ENCODE data around the gene KRTAP2-4. TPM values are rescaled to one million over a fixed set of nuclear protein-coding genes. Genes with fewer than 3 reads are reported as not detected.

The KRTAP2-4 gene
- total and polyA plus RNA-seq, 2 experiments from 2014 or later: not detected

DNA sequence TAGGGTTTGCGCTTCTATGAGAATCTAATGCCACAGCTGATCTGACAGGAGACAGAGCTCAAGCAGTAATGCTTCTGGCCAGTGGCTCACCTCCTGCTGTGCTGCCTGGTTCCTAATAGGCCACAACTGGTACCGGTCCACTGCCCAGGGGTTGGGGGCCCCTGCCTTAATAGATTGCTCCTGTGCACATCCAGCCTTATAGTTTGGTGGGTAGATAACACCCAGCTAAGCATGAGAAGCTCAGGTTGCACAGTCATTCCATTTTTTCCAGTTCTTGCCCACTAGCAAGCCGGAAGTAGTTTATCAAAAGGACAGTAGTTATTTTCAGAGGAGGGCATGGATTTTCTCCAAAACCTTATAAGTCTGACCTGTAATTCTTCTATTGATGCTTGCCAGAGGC, 46.3 kb downstream of the KRTAP2-4 start:
- H4K20me1 ChIP-seq (ENCODE audit: insufficient read depth): no peaks in the 10 kb centered on the region
- H3F3A ChIP-seq (ENCODE audit: insufficient read depth): peaks cover 4% of the 10 kb centered on the region; the same call in 1 of the 2 replicates
- no peak overlapping the region for H3K4me2 ChIP-seq (ENCODE audit: unreplicated experiment)
- H2AFZ ChIP-seq: no peak overlapping the region
- H3K4me1 ChIP-seq (ENCODE audit: insufficient read depth): no peaks in the 10 kb centered on the region
- no peak overlapping the region for H3K4me3 ChIP-seq
- DNase-seq: no peak
- H3K79me2 ChIP-seq (ENCODE audit: insufficient read depth): no peaks in the 10 kb centered on the region
- in situ Hi-C loops (cut with MboI): no loop called here
- TF ChIP-seq EZH2phosphoT487 (IDR thresholded peaks at IDR 0.05; ENCODE audit: insufficient read depth, low read depth) (no peak), EZH2 (IDR thresholded peaks at IDR 0.05; ENCODE audit: insufficient read depth, poor library complexity, severe bottlenecking) (no peak)
- WGBS, 2 experiments (ENCODE audit: low coverage in 1 of 2, low lambda C conversion rate in 2 of 2, missing lambda C conversion rate in 2 of 2): 94 to 100% methylated on average over 3 of the region's 3 CpGs
- no peak overlapping the region for H3K27ac ChIP-seq
- no peak overlapping the region for H3K9ac ChIP-seq
- H3K9me2 ChIP-seq (ENCODE audit: insufficient read depth): no peaks in the 10 kb centered on the region
- H3K9me3 ChIP-seq (ENCODE audit: low read depth): no peaks in the 10 kb centered on the region
- no peaks in the 10 kb centered on the region for H3K27me3 ChIP-seq (replicated peaks; ENCODE audit: insufficient read depth)
- no peaks in the 10 kb centered on the region for H3K36me3 ChIP-seq (ENCODE audit: low read depth)

DNA sequence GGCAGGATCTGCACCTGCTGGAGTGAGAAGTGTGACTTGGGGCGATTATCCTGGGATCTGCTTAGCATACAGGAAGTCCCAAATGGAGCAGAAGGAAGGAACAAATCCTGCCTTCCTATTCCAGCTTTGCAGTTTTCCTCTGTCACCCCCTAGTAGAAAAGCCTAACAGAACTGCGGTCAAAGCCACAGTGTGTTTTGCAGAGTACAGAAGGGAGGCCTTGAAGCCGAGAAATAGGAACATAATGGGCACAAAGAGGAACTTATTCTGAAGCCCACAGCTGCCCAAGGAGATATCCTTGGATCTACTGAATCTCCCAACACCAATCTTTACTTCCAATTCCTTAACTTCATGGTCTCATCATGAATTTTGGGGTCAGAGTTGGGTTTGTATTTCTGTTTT, 47.1 kb downstream of the KRTAP2-4 start:
- Histone ChIP-seq H3F3A (ENCODE audit: insufficient read depth) (peaks cover 11% of the 10 kb centered on the region), H3K9ac (no peak overlapping the region), H3K36me3 (ENCODE audit: low read depth) (no peaks in the 10 kb centered on the region), H3K9me2 (ENCODE audit: insufficient read depth) (no peaks in the 10 kb centered on the region), H3K79me2 (ENCODE audit: insufficient read depth) (no peaks in the 10 kb centered on the region), H3K4me2 (ENCODE audit: unreplicated experiment) (no peak overlapping the region), H3K27ac (no peak overlapping the region), H3K4me3 (no peak overlapping the region), H3K4me1 (ENCODE audit: insufficient read depth) (peaks cover 7% of the 10 kb centered on the region), H2AFZ (no peak overlapping the region), H3K9me3 (ENCODE audit: low read depth) (no peaks in the 10 kb centered on the region), H3K27me3 (replicated peaks; ENCODE audit: insufficient read depth) (no peaks in the 10 kb centered on the region), H4K20me1 (ENCODE audit: insufficient read depth) (no peaks in the 10 kb centered on the region)
- TF ChIP-seq EZH2phosphoT487 (IDR thresholded peaks at IDR 0.05; ENCODE audit: insufficient read depth, low read depth): no peak
- TF ChIP-seq EZH2 (IDR thresholded peaks at IDR 0.05; ENCODE audit: insufficient read depth, poor library complexity, severe bottlenecking): no peak
- DNase-seq: no peak
- in situ Hi-C loops (cut with MboI): no loop called here
- 92 to 97% methylated on average over 3 of the region's 3 CpGs for WGBS, 2 experiments (ENCODE audit: low coverage in 1 of 2, low lambda C conversion rate in 2 of 2, missing lambda C conversion rate in 2 of 2)

DNA sequence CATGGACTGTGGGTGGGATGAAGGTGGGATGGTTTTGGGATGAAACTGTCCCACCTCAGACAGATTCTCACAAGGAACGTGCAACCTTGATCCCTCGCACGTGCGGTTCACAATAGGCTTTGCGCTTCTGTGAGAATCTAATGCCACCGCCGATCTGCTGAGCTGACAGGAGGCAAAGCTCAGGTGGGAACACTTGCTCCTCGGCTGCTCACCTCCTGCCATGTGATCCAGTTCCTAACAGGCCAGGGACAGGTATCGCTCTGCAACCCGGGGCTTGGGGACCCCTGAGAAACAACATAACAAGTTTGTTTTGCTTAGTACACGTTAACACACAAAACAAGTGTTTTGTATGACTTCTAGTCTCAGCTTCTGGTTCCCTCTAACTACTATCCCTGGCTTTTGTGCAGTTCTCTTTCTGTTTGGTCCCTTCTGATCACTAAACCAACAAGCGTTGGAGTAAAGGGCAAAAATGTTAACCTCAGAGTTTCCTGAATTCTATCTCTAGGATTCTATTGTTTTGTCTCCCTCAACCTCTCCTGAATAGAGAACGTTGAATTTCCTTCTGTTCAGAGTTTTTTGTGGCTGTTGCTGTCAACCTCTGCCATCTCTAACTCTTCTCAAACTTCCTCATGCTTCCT, 49.0 kb downstream of the KRTAP2-4 start:
- Histone ChIP-seq H2AFZ (no peak overlapping the region), H3K27me3 (replicated peaks; ENCODE audit: insufficient read depth) (no peaks in the 10 kb centered on the region), H3K4me1 (ENCODE audit: insufficient read depth) (peaks cover 16% of the 10 kb centered on the region), H3K9me2 (ENCODE audit: insufficient read depth) (no peaks in the 10 kb centered on the region), H3K27ac (no peak overlapping the region), H3F3A (ENCODE audit: insufficient read depth) (peaks cover 28% of the 10 kb centered on the region), H3K4me3 (no peak overlapping the region), H4K20me1 (ENCODE audit: insufficient read depth) (no peaks in the 10 kb centered on the region), H3K4me2 (ENCODE audit: unreplicated experiment) (no peak overlapping the region), H3K79me2 (ENCODE audit: insufficient read depth) (no peaks in the 10 kb centered on the region), H3K36me3 (ENCODE audit: low read depth) (no peaks in the 10 kb centered on the region), H3K9ac (no peak overlapping the region), H3K9me3 (ENCODE audit: low read depth) (no peaks in the 10 kb centered on the region)
- DNase-seq: no peak
- TF ChIP-seq EZH2phosphoT487 (IDR thresholded peaks at IDR 0.05; ENCODE audit: insufficient read depth, low read depth) (no peak), EZH2 (IDR thresholded peaks at IDR 0.05; ENCODE audit: insufficient read depth, poor library complexity, severe bottlenecking) (no peak)
- in situ Hi-C loops (cut with MboI): no loop called here
- WGBS, 2 experiments (ENCODE audit: low coverage in 1 of 2, low lambda C conversion rate in 2 of 2, missing lambda C conversion rate in 2 of 2): 90 to 92% methylated on average over 13 of the region's 13 CpGs

DNA sequence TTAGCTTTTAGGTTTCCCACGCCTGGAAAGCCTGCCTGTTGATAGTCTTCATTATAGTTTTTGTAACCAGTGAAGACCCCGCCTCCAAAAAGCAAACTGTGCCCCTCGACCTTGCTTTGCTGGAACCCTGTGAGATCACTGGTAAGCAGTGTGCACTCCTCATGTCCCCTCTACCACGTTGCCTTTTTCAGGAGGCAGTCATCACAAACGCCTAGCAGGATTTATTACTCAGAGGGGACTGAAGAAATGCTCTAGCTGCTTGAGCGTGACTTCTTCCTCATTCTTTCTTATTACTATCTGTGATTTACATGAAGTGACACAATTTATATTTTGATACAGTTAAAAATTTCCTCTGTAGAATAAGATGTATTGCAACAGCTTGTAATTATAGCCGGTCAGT, 50.2 kb downstream of the KRTAP2-4 start:
- no peak overlapping the region for H3K27ac ChIP-seq
- no peak overlapping the region for H3K4me3 ChIP-seq
- DNase-seq: no peak
- H4K20me1 ChIP-seq (ENCODE audit: insufficient read depth): no peaks in the 10 kb centered on the region
- peaks cover 28% of the 10 kb centered on the region for H3F3A ChIP-seq (ENCODE audit: insufficient read depth)
- peaks cover 16% of the 10 kb centered on the region for H3K4me1 ChIP-seq (ENCODE audit: insufficient read depth)
- TF ChIP-seq EZH2 (IDR thresholded peaks at IDR 0.05; ENCODE audit: insufficient read depth, poor library complexity, severe bottlenecking): no peak
- TF ChIP-seq EZH2phosphoT487 (IDR thresholded peaks at IDR 0.05; ENCODE audit: insufficient read depth, low read depth): no peak
- no peaks in the 10 kb centered on the region for H3K27me3 ChIP-seq (replicated peaks; ENCODE audit: insufficient read depth)
- no peaks in the 10 kb centered on the region for H3K36me3 ChIP-seq (ENCODE audit: low read depth)
- H3K4me2 ChIP-seq (ENCODE audit: unreplicated experiment): no peak overlapping the region
- WGBS, 2 experiments (ENCODE audit: low coverage in 1 of 2, low lambda C conversion rate in 2 of 2, missing lambda C conversion rate in 2 of 2): 74 to 78% methylated on average over 7 of the region's 7 CpGs
- H3K9me3 ChIP-seq (ENCODE audit: low read depth): no peaks in the 10 kb centered on the region
- H3K9me2 ChIP-seq (ENCODE audit: insufficient read depth): no peaks in the 10 kb centered on the region
- no peaks in the 10 kb centered on the region for H3K79me2 ChIP-seq (ENCODE audit: insufficient read depth)
- no peak overlapping the region for H3K9ac ChIP-seq
- H2AFZ ChIP-seq: no peak overlapping the region
- in situ Hi-C loops (cut with MboI): no loop called here

Other genes with a start within 250 kb of the KRTAP2-4 start
Only the 30 nearest of the 39 such genes appear.
- gene KRT20, start 180.6 kb downstream of the KRTAP2-4 start, total RNA-seq (2014; rRNA removed; shearing (Covaris generic)): not detected in 2 replicates
- not detected in 2 replicates for gene KRT20, start 180.6 kb downstream of the KRTAP2-4 start, polyA plus RNA-seq (2016; fragmentation: Nextera tagmentation; extraction: Ambion mirVana)
- not detected in 2 replicates for gene KRT23, start 128.2 kb downstream of the KRTAP2-4 start, total RNA-seq (2014; rRNA removed; shearing (Covaris generic))
- 0.13 TPM in 1 of 2 replicates, not detected in the other for gene KRT23, start 128.2 kb downstream of the KRTAP2-4 start, polyA plus RNA-seq (2016; fragmentation: Nextera tagmentation; extraction: Ambion mirVana)
- gene KRT39, start 98.9 kb downstream of the KRTAP2-4 start, total RNA-seq (2014; rRNA removed; shearing (Covaris generic)): not detected in 2 replicates
- gene KRT39, start 98.9 kb downstream of the KRTAP2-4 start, polyA plus RNA-seq (2016; fragmentation: Nextera tagmentation; extraction: Ambion mirVana): not detected in 2 replicates
- gene KRT40, start 81.6 kb downstream of the KRTAP2-4 start, total RNA-seq (2014; rRNA removed; shearing (Covaris generic)): not detected in 2 replicates
- gene KRT40, start 81.6 kb downstream of the KRTAP2-4 start, polyA plus RNA-seq (2016; fragmentation: Nextera tagmentation; extraction: Ambion mirVana): not detected in 2 replicates
- not detected in 2 replicates for gene KRTAP3-3, start 71.7 kb downstream of the KRTAP2-4 start, total RNA-seq (2014; rRNA removed; shearing (Covaris generic))
- gene KRTAP3-3, start 71.7 kb downstream of the KRTAP2-4 start, polyA plus RNA-seq (2016; fragmentation: Nextera tagmentation; extraction: Ambion mirVana): not detected in 2 replicates
- not detected in 2 replicates for gene KRTAP3-2, start 66.0 kb downstream of the KRTAP2-4 start, total RNA-seq (2014; rRNA removed; shearing (Covaris generic))
- not detected in 2 replicates for gene KRTAP3-2, start 66.0 kb downstream of the KRTAP2-4 start, polyA plus RNA-seq (2016; fragmentation: Nextera tagmentation; extraction: Ambion mirVana)
- not detected in 2 replicates for gene KRTAP3-1, start 56.8 kb downstream of the KRTAP2-4 start, total RNA-seq (2014; rRNA removed; shearing (Covaris generic))
- gene KRTAP3-1, start 56.8 kb downstream of the KRTAP2-4 start, polyA plus RNA-seq (2016; fragmentation: Nextera tagmentation; extraction: Ambion mirVana): not detected in 2 replicates
- gene KRTAP1-5, start 38.7 kb downstream of the KRTAP2-4 start, total RNA-seq (2014; rRNA removed; shearing (Covaris generic)): 49.2 and 64.1 TPM in 2 replicates
- 127 and 134 TPM in 2 replicates for gene KRTAP1-5, start 38.7 kb downstream of the KRTAP2-4 start, polyA plus RNA-seq (2016; fragmentation: Nextera tagmentation; extraction: Ambion mirVana)
- gene KRTAP1-4, start 35.7 kb downstream of the KRTAP2-4 start, total RNA-seq (2014; rRNA removed; shearing (Covaris generic)): not detected in 2 replicates
- gene KRTAP1-4, start 35.7 kb downstream of the KRTAP2-4 start, polyA plus RNA-seq (2016; fragmentation: Nextera tagmentation; extraction: Ambion mirVana): not detected in 2 replicates
- not detected in 2 replicates for gene KRTAP1-3, start 31.0 kb downstream of the KRTAP2-4 start, total RNA-seq (2014; rRNA removed; shearing (Covaris generic))
- not detected in 2 replicates for gene KRTAP1-3, start 31.0 kb downstream of the KRTAP2-4 start, polyA plus RNA-seq (2016; fragmentation: Nextera tagmentation; extraction: Ambion mirVana)
- gene KRTAP1-1, start 24.4 kb downstream of the KRTAP2-4 start, total RNA-seq (2014; rRNA removed; shearing (Covaris generic)): 1.6 and 4.2 TPM in 2 replicates
- gene KRTAP1-1, start 24.4 kb downstream of the KRTAP2-4 start, polyA plus RNA-seq (2016; fragmentation: Nextera tagmentation; extraction: Ambion mirVana): 2.6 and 3.3 TPM in 2 replicates
- not detected in 2 replicates for gene KRTAP2-1, start 18.6 kb downstream of the KRTAP2-4 start, total RNA-seq (2014; rRNA removed; shearing (Covaris generic))
- gene KRTAP2-1, start 18.6 kb downstream of the KRTAP2-4 start, polyA plus RNA-seq (2016; fragmentation: Nextera tagmentation; extraction: Ambion mirVana): not detected in 2 replicates
- not detected in 2 replicates for gene KRTAP2-2, start 10.6 kb downstream of the KRTAP2-4 start, total RNA-seq (2014; rRNA removed; shearing (Covaris generic))
- 0.51 and 0.74 TPM in 2 replicates for gene KRTAP2-2, start 10.6 kb downstream of the KRTAP2-4 start, polyA plus RNA-seq (2016; fragmentation: Nextera tagmentation; extraction: Ambion mirVana)
- 0.38 and 13.4 TPM in 2 replicates for gene KRTAP2-3, start 5.8 kb downstream of the KRTAP2-4 start, total RNA-seq (2014; rRNA removed; shearing (Covaris generic))
- 54.3 and 55.2 TPM in 2 replicates for gene KRTAP2-3, start 5.8 kb downstream of the KRTAP2-4 start, polyA plus RNA-seq (2016; fragmentation: Nextera tagmentation; extraction: Ambion mirVana)
- not detected in 2 replicates for gene KRTAP4-7, start 18.3 kb upstream of the KRTAP2-4 start, total RNA-seq (2014; rRNA removed; shearing (Covaris generic))
- gene KRTAP4-7, start 18.3 kb upstream of the KRTAP2-4 start, polyA plus RNA-seq (2016; fragmentation: Nextera tagmentation; extraction: Ambion mirVana): not detected in 2 replicates
- gene KRTAP4-8, start 32.3 kb upstream of the KRTAP2-4 start, total RNA-seq (2014; rRNA removed; shearing (Covaris generic)): not detected in 2 replicates
- gene KRTAP4-8, start 32.3 kb upstream of the KRTAP2-4 start, polyA plus RNA-seq (2016; fragmentation: Nextera tagmentation; extraction: Ambion mirVana): 0.20 TPM in 1 of 2 replicates, not detected in the other
- not detected in 2 replicates for gene KRTAP4-16, start 36.3 kb upstream of the KRTAP2-4 start, total RNA-seq (2014; rRNA removed; shearing (Covaris generic))
- gene KRTAP4-16, start 36.3 kb upstream of the KRTAP2-4 start, polyA plus RNA-seq (2016; fragmentation: Nextera tagmentation; extraction: Ambion mirVana): not detected in 2 replicates
- gene KRTAP4-9, start 39.5 kb upstream of the KRTAP2-4 start, total RNA-seq (2014; rRNA removed; shearing (Covaris generic)): not detected in 2 replicates
- 0.49 and 0.51 TPM in 2 replicates for gene KRTAP4-9, start 39.5 kb upstream of the KRTAP2-4 start, polyA plus RNA-seq (2016; fragmentation: Nextera tagmentation; extraction: Ambion mirVana)
- not detected in 2 replicates for gene KRTAP4-11, start 52.5 kb upstream of the KRTAP2-4 start, total RNA-seq (2014; rRNA removed; shearing (Covaris generic))
- 0.29 TPM in 1 of 2 replicates, not detected in the other for gene KRTAP4-11, start 52.5 kb upstream of the KRTAP2-4 start, polyA plus RNA-seq (2016; fragmentation: Nextera tagmentation; extraction: Ambion mirVana)
- gene KRTAP4-12, start 58.3 kb upstream of the KRTAP2-4 start, total RNA-seq (2014; rRNA removed; shearing (Covaris generic)): not detected in 2 replicates
- 1.7 and 1.8 TPM in 2 replicates for gene KRTAP4-12, start 58.3 kb upstream of the KRTAP2-4 start, polyA plus RNA-seq (2016; fragmentation: Nextera tagmentation; extraction: Ambion mirVana)
- gene KRTAP4-6, start 74.7 kb upstream of the KRTAP2-4 start, total RNA-seq (2014; rRNA removed; shearing (Covaris generic)): not detected in 2 replicates
- not detected in 2 replicates for gene KRTAP4-6, start 74.7 kb upstream of the KRTAP2-4 start, polyA plus RNA-seq (2016; fragmentation: Nextera tagmentation; extraction: Ambion mirVana)
- gene KRTAP4-5, start 83.9 kb upstream of the KRTAP2-4 start, total RNA-seq (2014; rRNA removed; shearing (Covaris generic)): not detected in 2 replicates
- gene KRTAP4-5, start 83.9 kb upstream of the KRTAP2-4 start, polyA plus RNA-seq (2016; fragmentation: Nextera tagmentation; extraction: Ambion mirVana): not detected in 2 replicates
- not detected in 2 replicates for gene KRTAP4-4, start 94.9 kb upstream of the KRTAP2-4 start, total RNA-seq (2014; rRNA removed; shearing (Covaris generic))
- not detected in 2 replicates for gene KRTAP4-4, start 94.9 kb upstream of the KRTAP2-4 start, polyA plus RNA-seq (2016; fragmentation: Nextera tagmentation; extraction: Ambion mirVana)
- not detected in 2 replicates for gene KRTAP4-3, start 102.3 kb upstream of the KRTAP2-4 start, total RNA-seq (2014; rRNA removed; shearing (Covaris generic))
- gene KRTAP4-3, start 102.3 kb upstream of the KRTAP2-4 start, polyA plus RNA-seq (2016; fragmentation: Nextera tagmentation; extraction: Ambion mirVana): not detected in 2 replicates
- not detected in 2 replicates for gene KRTAP4-2, start 112.3 kb upstream of the KRTAP2-4 start, total RNA-seq (2014; rRNA removed; shearing (Covaris generic))
- gene KRTAP4-2, start 112.3 kb upstream of the KRTAP2-4 start, polyA plus RNA-seq (2016; fragmentation: Nextera tagmentation; extraction: Ambion mirVana): not detected in 2 replicates
- gene KRTAP4-1, start 119.0 kb upstream of the KRTAP2-4 start, total RNA-seq (2014; rRNA removed; shearing (Covaris generic)): 0.76 TPM in 1 of 2 replicates, not detected in the other
- not detected in 2 replicates for gene KRTAP4-1, start 119.0 kb upstream of the KRTAP2-4 start, polyA plus RNA-seq (2016; fragmentation: Nextera tagmentation; extraction: Ambion mirVana)
- gene KRTAP9-1, start 124.0 kb upstream of the KRTAP2-4 start, total RNA-seq (2014; rRNA removed; shearing (Covaris generic)): not detected in 2 replicates
- gene KRTAP9-1, start 124.0 kb upstream of the KRTAP2-4 start, polyA plus RNA-seq (2016; fragmentation: Nextera tagmentation; extraction: Ambion mirVana): not detected in 2 replicates
- gene KRTAP9-2, start 160.8 kb upstream of the KRTAP2-4 start, total RNA-seq (2014; rRNA removed; shearing (Covaris generic)): not detected in 2 replicates
- not detected in 2 replicates for gene KRTAP9-2, start 160.8 kb upstream of the KRTAP2-4 start, polyA plus RNA-seq (2016; fragmentation: Nextera tagmentation; extraction: Ambion mirVana)
- gene KRTAP9-3, start 166.6 kb upstream of the KRTAP2-4 start, total RNA-seq (2014; rRNA removed; shearing (Covaris generic)): not detected in 2 replicates
- not detected in 2 replicates for gene KRTAP9-3, start 166.6 kb upstream of the KRTAP2-4 start, polyA plus RNA-seq (2016; fragmentation: Nextera tagmentation; extraction: Ambion mirVana)
- not detected in 2 replicates for gene KRTAP9-8, start 172.1 kb upstream of the KRTAP2-4 start, total RNA-seq (2014; rRNA removed; shearing (Covaris generic))
- not detected in 2 replicates for gene KRTAP9-8, start 172.1 kb upstream of the KRTAP2-4 start, polyA plus RNA-seq (2016; fragmentation: Nextera tagmentation; extraction: Ambion mirVana)